NCI-H2227 (cell line): Measurements from ENCODE around the gene PRUNE1.

ENCODE experiments used
- DNase-seq: peaks from one replicate; lab custom pipeline; 2025; ENCODE audit not compliant: unreplicated experiment; lab: John Stamatoyannopoulos, UW

Gene PRUNE1

GRCh38 chr1:151005729-151006319 is 2.4 kb upstream of the PRUNE1 start:
- no peak for DNase-seq

- DNase-seq, result peak; percentile 83
These were observed 1.8 kb upstream of the PRUNE1 start, which contains the start of gene MINDY1 for GRCh38 chr1:151006327-151007052. Gene MINDY1, minus strand, starts transcription at chr1:151006902. Its CDS starts 4,285 bp downstream, at chr1:151002617.

GRCh38 chr1:151007853-151008243 is 401 bp upstream of the PRUNE1 start:
- DNase-seq, result no peak

DNA sequence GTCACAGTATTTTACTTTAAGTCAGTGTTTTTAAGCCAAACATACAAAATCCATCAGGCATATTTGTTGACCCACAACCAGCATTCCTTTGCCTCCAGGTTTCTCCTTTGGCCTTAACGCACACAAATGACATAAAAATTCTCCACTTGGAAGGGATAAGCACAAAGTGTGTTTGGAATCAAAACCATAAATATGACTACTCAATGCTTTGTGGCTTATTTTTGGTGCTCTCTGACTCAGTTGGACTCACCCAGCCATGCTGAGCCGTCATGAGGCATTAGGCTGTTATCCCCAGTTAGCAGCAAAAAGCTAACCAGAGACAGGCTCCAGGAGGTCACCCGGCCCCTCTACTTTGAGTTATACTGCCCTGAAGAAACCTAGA is 948 bp downstream of the PRUNE1 start:
- DNase-seq, result no peak

DNA sequence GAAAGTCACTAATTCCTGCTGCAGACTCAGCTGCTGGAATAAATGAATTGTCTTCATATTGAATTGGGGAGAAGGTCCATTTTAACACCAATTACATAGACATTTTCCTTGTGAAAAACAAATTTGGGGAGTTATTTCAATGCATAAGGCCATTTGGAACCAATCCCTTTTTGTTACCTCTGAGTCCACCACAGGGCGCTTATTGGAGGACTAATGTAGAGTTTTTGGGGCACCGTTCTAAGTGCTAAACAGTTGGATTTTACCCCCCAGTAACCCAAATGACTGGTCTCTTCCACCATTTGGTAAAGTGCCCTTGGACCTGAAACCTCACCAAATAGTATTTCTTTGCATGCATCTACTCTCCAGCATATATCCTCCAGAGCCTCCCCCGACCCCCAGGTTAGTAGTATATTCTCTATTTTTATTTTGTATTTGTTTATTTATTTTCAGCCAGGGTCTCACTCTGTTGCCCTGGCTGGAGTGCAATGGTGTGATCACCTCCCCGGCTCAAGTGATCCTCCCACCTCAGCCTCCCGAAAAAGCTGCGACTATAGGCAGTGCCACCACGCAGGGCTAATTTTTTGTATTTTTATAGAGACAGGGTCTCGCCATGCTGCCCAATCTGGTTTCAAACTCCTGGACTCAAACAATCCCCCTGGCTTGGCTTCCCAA is 1.6 kb downstream of the PRUNE1 start:
- no peak for DNase-seq

- DNase-seq, result no peak
These were observed 2.1 kb downstream of the PRUNE1 start for GRCh38 chr1:151010346-151010726.

DNA sequence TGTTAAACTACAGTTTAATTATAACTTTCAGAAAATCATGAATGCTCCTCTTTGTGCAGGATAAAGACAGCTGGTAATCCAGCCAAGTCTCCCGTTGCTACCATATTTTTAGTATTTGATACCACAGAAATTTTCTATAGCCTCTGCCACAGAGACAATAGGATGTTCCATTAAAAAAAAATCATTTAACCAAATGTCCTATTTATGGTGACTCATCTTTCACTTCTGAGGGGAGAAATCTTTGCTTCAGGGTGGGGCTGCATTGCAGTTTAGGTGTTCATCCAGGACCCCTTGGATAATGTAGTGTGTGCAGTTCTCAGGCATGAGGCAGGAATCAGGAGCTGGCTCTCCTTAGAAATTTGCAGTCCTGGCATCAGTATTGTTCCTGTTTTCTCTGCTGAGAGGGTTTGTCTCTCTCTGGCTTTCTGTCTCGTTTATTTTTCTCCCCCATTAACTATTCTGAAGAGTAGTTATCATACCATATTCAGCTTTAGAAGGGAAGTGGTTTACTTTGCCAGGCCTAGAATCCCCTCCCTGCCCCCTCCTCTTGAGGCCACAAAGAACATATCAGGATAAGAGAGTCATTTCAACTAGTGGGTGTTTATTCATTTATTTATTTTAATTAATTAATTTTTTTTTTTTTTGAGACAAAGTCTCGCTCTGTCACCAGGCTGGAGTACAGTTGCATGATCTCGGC is 3.1 kb downstream of the PRUNE1 start:
- DNase-seq, result peak; percentile 46

DNA sequence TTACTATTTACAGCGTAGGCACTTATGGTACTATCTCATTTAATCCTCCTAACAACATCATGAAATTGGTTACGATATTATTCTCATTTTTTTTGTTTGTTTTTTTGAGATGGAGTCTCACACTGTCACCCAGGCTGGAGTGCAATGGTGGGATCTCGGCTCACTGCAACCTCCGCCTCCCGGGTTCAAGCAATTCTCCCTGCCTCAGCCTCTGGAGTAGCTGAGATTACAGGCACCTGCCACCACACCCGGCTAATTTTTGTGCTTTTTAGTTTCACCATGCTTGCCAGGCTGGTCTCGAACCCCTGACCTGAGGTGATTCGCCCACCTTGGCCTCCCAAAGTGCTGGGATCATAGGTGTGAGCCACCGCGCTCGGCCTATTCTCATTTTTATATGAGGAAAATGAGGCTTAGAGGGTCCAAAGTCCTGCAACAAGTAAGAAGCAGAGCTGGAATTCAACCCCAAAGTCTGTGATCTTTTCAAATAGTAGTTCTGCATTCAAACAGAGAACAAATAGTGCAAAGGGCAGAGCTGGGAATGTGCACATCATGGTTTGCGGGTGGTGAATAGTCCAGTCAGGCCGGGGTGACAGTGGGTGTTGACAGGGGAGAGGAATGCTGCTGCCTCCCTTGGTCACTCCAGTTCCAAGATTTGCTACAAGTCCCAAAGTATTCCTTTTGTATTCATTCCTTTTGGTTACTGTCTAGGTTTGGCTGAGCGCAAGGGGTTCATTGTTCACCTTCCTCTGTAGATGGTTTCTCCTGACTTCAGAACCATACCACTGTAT is 4.6 kb downstream of the PRUNE1 start:
- DNase-seq, result no peak

DNA sequence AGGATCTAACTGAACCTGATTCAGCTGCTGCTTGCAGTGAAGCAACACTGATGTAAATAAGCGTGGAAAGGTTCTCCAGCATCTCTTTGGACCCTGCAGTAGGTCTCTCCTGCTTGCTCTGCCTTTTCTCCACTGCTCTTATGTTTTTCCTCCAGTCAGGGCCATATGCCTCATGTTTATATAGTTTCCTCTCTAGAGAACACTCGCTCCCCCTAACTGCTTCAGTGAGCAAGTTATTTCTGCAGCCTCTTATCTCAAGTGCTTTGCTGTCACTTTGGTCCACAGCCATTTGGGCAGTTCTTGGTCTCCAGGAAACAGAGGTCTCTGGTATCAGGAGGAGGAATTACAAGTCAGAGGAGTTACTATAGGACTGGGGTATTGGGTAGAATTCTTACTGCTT is 5.3 kb downstream of the PRUNE1 start:
- DNase-seq, result peak; percentile 49

DNA sequence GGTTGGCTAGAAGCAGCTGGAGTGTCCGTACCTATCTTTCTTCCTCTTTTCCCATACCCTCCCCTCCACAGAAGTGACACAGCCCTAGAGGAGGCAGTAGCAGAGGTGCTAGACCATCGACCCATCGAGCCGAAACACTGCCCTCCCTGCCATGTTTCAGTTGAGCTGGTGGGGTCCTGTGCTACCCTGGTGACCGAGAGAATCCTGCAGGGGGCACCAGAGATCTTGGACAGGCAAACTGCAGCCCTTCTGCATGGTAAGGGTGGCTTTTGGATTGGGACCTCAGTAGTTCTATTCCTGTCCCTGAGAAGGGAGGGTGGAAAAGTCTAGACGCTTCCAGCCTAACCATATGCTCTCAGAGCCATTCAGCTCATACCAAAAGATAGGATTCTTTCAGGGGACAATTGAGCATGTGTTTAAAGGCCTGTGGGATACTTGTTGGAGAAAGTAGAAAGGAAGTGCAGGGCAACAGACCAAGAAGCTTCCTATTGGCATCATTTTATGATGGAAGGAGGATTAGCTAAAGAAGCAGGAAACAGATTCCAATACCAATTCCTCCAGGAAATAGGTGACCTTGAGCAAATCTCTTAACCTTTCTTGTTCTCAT is 16.4 kb downstream of the PRUNE1 start:
- DNase-seq, result peak; percentile 82

GRCh38 chr1:151026460-151026859 is 18.2 kb downstream of the PRUNE1 start:
- DNase-seq, result no peak

DNA sequence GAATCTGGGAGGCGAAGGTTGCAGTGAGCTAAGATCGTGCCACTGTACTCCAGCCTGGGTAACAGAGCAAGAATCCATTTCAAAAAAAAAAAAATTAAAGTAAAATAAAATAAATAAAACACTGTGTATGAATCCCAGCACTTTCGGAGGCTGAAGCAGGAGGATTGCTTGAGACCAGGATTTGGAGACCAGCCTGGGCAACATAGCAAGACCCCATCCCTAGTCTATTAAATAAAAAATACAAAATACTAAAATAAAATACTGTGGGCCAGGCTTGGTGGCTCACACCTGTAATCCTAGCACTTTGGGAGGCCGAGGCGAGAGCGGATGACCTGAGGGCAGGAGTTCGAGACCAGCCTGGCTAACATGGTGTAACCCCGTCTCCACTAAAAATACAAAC is 23.9 kb downstream of the PRUNE1 start:
- no peak for DNase-seq

DNA sequence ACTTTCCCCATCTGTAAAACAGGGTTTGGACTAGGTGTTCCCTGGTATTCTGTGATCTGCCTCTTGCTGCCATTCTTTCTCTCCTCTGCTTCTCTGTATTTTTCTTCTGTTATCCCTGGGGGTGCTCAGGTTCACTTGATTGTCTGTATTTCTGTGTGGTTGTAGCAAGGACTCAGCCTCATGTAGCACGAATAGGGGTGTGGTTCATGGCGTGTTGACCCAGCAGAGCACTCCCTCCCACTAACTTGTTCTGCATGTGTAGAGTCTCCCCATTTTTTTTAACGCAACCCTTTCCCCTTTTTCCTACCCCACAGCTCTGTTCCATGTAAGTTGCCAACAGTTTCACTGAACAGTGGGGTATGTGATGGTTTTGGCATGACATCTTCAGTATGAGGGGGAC is 26.9 kb downstream of the PRUNE1 start:
- DNase-seq, result no peak

- no peak for DNase-seq
These were observed 28.1 kb downstream of the PRUNE1 start, which contains the start of gene BNIPL for GRCh38 chr1:151036356-151036755. Gene BNIPL, plus strand, starts transcription at chr1:151036586. Its CDS starts 140 bp downstream, at chr1:151036726.

- no peak for DNase-seq
These were observed 28.8 kb downstream of the PRUNE1 start for GRCh38 chr1:151037032-151037431.

GRCh38 chr1:151039521-151039920 is 31.3 kb downstream of the PRUNE1 start:
- no peak for DNase-seq

DNA sequence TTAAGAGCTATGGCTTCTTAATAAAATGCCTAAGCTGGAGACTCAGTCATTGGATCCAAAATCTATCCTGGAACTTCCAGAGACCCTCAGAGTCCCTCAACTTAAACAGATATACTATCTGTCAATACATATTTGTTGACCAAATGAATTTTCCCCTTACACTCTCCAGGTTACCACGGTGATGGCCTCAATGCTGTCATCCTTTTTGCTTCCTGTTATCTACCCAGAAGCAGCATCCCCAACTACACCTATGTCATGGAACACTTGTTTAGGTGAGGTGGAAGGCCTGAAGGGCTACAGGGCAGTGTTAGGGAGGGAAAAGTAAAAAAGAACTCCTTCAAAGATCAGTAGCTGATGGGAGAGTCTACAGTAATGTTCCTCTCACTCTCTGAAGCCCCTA is 34.9 kb downstream of the PRUNE1 start:
- no peak for DNase-seq

DNA sequence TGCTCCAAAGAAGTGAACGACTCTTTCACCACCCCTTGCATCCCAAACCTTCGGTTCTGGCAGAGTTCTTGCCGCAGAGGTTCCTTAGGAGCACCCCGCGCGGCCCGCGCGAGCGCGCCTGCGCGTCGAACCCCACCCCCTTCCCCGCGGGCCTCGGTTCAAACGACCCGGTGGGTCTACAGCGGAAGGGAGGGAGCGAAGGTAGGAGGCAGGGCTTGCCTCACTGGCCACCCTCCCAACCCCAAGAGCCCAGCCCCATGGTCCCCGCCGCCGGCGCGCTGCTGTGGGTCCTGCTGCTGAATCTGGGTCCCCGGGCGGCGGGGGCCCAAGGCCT is 39.3 kb downstream of the PRUNE1 start, which contains the start of gene C1orf56:
TSS of gene C1orf56 (plus strand) at position 161 of the 334 bp plus-strand sequence. CDS start at position 258, 97 bp downstream.
- peak; percentile 89 for DNase-seq

DNA sequence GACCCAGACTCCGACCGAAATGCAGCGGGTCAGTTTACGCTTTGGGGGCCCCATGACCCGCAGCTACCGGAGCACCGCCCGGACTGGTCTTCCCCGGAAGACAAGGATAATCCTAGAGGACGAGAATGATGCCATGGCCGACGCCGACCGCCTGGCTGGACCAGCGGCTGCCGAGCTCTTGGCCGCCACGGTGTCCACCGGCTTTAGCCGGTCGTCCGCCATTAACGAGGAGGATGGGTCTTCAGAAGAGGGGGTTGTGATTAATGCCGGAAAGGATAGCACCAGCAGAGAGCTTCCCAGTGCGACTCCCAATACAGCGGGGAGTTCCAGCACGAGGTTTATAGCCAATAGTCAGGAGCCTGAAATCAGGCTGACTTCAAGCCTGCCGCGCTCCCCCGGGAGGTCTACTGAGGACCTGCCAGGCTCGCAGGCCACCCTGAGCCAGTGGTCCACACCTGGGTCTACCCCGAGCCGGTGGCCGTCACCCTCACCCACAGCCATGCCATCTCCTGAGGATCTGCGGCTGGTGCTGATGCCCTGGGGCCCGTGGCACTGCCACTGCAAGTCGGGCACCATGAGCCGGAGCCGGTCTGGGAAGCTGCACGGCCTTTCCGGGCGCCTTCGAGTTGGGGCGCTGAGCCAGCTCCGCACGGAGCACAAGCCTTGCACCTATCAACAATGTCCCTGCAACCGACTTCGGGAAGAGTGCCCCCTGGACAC is 39.8 kb downstream of the PRUNE1 start:
- peak; percentile 76 for DNase-seq

DNA sequence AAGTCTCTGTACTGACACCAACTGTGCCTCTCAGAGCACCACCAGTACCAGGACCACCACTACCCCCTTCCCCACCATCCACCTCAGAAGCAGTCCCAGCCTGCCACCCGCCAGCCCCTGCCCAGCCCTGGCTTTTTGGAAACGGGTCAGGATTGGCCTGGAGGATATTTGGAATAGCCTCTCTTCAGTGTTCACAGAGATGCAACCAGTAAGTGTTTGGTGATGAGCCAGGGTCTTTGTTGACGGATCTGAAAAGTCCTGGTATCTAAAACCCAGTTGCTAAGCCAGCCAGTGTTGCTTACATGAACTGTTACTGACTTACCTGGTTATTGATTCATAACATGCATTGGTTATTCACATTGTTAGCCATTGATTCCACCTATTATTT is 40.4 kb downstream of the PRUNE1 start:
- no peak for DNase-seq
